Stimulated activated CD4-positive, alpha-beta T cell treated with anti-CD3 and anti-CD28 coated beads, TNF-alpha, amount 100 ng/mL, for 1 hour (primary cell): ENCODE measurements around the gene CHI3L1.

ENCODE experiments used
- DNase-seq, 3 donors: peaks; one replicate each; pipeline ENCODE4 v3.0.0-alpha.2; 2020; ENCODE audit warnings: low read depth in 3 of 3, low spot score in 1 of 3

The CHI3L1 gene

DNA sequence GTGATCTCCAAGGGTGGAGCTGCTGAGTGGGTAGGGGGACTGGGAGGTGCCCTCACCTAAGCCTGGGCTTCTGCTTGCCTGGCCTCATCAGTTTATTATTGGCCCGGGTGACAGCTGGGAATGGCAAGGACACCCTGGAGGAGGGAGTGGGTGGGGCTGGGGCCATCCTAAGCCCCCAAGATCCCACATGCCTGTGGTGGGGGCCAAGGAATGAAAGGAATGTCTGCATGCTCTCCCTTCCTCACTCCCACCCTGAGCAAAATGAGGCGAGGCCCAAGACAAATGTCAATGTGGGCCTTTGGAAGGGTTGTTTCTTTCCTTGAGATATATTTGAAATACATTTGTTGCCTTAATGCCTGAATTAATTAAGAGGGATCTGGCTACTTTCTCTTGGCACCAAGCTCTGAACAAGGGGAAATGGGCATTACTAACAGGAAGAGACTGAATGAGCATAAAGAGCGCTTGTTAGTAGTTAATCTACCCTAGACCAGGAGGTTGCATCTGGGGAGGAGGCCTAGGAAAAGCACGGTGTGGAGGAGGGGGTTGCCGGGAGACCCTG, 19.7 kb upstream of the CHI3L1 start:
- no peak for DNase-seq

DNA sequence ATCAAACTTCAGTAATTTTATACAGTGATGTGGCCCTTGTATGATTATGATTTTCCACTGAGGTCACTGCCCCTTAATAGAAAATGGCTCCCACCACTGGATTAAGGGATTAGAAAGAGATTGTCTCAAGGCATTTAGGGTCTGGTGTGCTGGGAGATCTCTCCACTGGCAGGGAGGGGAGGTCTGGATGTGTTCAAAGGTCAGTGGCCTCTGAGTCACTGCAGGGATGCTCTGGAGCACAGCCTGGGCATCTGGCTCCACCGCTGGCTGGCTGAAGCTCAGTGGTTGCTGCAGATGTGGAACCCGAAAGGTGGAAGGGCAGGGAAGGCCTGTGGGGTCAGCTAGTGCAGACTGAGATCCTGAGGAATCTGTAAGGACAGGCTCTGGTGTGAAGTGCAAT, 18.3 kb upstream of the CHI3L1 start:
- no peak for DNase-seq

DNA sequence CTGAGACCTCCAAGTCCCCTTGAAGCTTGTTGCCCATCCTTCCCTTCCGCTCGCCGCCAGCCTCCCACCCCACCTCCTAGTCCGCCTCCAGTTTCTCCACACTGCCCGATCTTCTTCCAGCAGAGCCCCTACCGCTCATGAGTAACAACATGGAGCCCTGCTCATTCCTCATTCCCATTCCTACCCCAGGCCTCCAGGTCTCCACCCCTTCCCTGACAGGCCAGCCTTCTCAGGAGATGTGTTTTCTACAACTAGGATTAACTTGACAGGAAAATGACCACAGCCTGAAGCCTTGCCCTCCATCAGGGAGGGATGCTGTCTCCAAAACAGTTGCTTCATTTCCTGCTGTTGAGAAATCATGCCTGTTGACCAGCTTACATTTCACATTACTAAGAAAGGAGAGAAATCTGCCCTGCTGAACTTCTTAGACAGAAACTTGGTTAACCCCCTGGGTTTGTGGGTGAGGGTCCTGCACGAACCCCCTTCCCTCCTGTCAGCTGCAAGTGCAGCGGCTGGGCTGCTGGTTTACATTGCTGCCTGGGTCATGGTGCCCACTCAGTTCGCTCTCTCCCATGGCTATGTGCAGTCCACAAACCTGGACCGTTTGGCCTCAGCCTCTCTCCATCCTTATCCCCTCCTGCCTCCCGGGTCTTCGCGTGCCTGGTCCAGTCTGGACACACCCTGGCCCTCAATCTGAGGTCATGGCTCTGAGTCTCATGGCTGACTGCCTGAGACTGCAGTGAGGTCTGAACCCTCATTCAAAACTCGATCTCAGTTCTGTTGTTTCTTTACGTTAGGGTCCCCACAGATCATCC, 16.1 kb upstream of the CHI3L1 start:
- no peak for DNase-seq

- DNase-seq: no peak
Observed at GRCh38 chr1:203201516-203202205, 15.2 kb upstream of the CHI3L1 start.

- no peak for DNase-seq
Observed at GRCh38 chr1:203200916-203201315, 14.4 kb upstream of the CHI3L1 start.

- no peak for DNase-seq
Observed at GRCh38 chr1:203199816-203200571, 13.5 kb upstream of the CHI3L1 start.

GRCh38 chr1:203199481-203199815, 12.9 kb upstream of the CHI3L1 start:
- no peak for DNase-seq

DNA sequence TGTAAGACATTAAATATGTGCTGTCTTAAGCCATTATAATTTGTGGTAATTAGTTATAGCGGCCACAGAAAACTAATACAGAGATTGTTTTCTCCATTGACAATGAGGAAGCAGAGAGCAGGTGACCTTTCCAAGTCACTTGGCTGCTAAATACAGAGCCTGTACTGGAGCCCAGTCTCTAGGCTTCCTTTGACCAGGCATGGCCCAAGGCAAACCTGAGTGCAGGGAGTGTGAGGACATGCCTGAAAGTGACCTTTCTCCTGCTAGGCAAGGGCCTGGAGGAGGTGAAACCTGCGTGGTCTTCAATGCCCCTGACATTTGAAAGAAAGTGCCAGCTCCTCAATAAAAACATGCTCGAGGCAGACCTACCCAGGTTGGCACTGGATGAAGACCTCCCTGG, 12.5 kb upstream of the CHI3L1 start:
- no peak for DNase-seq

DNA sequence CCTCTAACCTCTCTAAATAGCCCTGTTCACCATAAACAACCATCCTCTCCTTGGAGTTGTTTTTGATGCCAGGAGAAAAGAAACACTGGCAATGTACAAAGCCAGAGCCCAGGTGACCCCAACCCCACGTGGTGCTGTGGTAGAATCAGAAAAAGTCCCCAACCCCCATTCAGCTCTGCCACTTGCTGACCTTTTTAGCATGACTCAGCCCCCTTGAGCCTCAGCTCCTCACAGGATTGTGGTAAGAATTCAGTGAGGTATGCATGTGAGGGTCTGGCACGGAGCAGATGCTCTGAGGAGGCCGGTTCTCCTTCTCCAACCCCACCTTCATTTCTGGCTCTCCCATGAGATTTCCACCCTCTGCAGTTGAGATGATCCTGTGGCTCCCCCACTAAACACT, 11.1 kb upstream of the CHI3L1 start:
- no peak for DNase-seq

DNA sequence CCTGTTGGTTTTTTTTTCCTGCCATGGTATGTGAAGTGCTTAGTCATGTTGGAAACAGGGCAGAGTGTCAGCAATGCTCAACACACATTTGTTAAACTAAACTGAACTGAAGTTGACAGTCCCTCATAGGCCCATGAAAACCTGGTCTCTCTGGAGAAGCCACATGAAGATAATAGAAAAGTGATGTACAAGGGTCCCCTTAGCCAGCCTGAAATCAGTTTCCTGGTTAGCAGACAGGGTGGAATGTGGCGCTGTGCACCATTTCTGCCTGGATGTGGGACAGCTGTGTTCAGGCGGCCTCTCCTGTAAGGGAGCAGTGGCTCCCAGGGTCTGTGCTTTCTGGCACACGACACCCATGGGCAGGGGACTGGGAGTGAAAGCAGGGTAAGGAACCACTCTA, 9.9 kb upstream of the CHI3L1 start:
- DNase-seq: no peak

DNA sequence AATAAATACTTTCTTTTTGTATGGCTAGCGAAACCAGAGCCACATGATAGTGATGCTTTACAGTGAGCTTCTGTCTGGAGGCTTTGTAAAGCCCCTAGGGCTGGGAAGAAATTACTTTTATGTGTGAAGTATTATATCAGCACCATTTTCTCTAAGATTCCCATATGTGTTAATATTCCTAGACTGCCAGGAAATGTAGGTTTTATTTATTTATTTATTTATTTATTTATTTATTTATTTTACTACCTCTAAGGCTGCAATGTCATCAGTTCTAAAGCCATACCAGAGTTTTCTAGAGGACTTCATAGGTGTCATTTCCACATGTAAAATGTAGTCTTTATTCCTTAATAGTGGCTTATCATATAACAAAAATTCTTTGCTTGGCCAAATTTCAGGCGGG, 4.4 kb upstream of the CHI3L1 start:
- DNase-seq: no peak

DNA sequence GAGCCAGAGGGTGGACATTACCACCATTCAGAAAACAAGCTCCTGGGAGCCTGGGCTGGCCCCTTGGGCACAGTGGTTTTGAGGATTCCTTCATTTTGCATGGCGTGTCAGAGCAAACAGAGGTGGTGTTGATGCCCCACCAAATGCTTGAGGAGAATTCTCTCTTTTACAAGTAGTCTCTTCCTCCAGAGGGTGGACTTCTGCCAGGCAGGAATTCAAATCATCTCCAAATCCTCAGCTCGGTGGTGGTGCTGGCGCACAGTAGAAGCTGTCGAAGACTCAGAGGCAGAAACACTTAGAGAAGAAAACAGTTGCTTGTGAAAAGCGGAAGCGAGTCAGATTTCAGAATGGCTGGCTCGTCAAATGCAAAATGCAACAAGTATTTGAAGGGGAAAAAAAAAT, 3.4 kb upstream of the CHI3L1 start:
- DNase-seq: no peak

DNA sequence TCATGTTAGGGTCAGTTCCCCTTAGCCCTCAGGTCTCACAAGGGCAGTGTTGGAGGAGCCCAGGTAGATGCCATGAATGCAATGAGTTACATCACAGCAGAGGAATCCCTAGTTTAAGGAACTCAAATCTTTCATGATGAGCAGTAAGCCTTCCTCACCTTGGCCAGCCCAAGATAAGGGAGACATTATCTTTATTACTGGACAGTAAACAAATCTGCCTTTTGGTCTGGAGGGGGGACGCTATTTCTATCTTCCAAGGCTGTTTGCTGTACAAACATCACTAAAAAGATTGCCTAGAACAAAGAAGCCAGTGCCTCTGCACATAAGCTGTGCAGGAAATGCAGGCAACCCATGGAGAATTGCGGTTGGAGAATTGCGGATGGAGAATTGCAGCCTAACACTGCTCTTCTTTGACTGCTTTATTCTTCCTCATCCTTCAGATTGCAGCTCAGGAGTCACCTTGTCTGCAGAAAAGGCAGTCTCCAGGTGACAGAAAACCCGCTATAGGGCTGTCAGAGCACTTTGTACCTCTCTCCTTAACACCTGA, 2.3 kb upstream of the CHI3L1 start:
- DNase-seq: no peak

DNA sequence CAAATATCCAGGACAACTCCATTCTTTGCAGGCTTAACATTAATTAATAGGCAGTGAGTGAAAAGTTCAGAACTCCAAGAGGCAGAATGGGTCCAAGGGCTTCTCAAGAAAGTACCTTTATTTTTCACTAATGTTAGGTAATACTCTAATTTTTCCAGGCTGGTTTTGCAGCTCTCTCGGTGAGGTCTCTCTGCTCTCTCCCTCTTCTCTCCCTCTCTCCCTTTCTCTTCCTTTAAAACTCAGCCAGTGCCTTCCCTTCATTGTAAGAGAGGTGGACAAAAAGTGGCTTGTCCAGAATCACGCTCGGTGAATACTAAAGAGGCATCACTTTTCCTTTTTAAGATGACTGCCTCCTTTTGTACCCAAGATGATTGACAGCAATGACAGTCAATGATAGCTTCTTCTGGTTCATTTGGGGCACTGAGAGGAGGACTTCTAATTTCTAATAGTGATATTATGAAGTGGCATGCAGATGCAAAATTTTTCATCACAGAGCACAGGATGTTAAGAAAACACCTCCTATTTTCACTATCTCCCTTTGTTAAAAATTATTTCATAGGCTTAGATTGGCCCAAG, 1.3 kb upstream of the CHI3L1 start:
- no peak for DNase-seq

- DNase-seq: no peak
Observed at GRCh38 chr1:203187304-203187685, 791 bp upstream of the CHI3L1 start.

- DNase-seq: no peak
Observed at GRCh38 chr1:203186091-203186445, 436 bp downstream of the CHI3L1 start.

DNA sequence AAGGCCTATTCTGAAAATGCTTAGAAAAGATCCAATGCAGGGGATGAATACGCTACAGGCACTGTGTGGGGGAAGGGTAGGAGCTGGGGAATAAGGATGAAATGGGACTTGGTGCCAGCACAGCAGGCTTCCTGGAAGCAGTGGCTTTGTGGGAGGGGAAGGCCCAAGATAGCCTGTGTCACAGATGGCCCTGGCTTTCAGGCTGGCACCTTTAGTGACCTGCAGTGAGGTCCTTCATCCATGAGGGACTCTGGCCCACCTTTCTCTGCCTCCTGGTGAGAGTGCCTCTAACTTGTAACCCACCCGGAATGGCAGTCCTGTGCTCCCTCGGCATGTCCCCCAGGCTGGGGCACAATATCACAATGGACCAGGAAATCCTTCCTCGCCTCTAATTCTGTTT, 919 bp downstream of the CHI3L1 start:
- no peak for DNase-seq

DNA sequence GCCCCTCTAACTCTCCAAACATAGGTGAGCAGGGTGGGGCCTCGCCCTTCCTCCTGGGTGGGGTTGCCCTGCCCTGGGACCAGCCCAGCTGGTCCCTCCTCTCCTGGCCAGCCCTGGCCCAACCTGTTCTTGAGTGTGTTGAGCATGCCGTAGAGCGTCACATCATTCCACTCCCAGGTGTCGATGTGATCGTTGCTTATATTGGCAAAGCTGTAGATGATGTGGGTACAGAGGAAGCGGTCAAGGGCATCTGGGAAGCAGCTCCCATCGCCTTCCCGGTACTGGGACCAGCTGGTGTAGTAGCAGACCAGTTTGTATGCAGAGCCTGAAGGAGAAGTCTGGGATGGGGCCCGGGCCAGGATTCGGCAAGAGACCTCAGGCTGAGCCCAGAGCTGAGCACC, 1.4 kb downstream of the CHI3L1 start:
- DNase-seq: no peak

DNA sequence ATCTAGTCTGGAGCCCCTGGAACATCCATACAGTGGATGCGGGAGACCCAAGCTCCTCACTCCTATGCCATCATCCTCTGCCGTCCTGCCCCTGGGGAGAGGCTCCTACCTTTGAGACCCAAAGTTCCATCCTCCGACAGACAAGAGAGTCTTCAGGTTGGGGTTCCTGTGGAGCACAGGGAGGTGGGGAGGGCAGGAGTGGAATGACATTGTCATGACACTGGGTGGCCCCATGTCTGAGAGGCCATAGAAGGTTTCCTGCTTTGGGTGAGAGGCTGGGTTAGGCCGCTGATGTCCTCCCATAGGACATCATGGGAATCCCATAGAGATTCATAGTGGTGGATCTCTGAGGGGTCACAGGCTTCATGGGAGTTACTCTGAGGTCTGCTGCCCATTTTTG, 2.0 kb downstream of the CHI3L1 start:
- DNase-seq: no peak

DNA sequence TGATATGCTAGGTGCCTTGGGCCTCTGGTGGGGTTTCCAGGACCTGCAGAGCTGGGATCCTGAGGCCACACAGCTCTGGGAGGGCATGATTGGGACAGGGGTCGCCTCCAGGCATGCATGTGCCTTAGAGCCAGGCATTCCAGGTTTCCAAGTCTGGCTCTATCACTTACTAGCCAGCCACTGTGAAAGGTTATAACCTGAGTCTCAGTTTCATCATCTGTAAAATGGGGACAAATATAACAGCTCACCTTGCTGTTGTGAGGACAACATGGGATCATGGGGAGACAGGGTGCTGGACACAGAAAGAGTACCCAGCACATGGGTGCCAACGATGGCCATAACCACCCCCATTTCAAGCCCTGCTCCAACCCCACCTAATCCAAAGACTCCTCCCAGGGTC, 2.7 kb downstream of the CHI3L1 start:
- DNase-seq: no peak

DNA sequence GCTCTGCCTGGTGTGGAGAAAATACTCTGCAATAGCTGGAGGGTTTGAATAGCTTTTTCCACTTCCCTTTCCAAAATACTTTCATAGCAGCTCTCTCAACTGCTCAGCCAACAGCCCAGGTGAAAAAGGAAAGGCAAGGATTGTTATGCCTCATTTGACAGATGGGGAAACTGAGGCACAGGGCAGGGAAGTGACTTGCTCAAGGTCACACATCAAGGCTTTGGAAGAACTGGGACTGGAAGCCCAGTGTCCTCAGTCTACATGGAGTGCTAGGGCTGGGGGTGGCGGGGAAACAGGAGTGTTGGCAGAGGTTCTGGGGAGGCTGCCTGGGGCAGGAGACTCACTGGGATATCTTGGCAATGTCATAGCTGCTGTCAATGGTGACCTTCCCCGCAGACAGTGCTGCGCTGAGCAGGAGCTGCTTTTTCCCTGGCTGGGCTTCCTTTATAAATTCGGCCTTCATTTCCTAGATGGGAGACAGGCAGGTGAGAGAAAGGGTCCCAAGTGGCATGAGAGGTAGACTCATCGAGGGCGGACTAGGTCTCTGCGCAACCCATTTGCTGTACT, 4.0 kb downstream of the CHI3L1 start:
- no peak for DNase-seq
